ENCODE data around the gene TTLL12. TPM values are rescaled to one million over a fixed set of nuclear protein-coding genes. Genes with fewer than 3 reads are reported as not detected.

TTLL12 gene
- total RNA-seq, 2 experiments from 2014 or later = 115 to 118 TPM

GRCh38 chr22:43202756-43203410 is 15.9 kb upstream of the TTLL12 start:
- ChIA-PET CTCF (no interaction called here), POLR2A (interaction anchor here (0.6 kb wide), 1 partner anchor 183 kb away, joined by 3 read pairs; no protein-coding TSS in a partner anchor)

- CTCF ChIA-PET = interaction anchor here (0.6 kb wide), 1 partner anchor 1897 kb away, joined by 4 read pairs; no protein-coding TSS in a partner anchor
- POLR2A ChIA-PET = no interaction called here
These were observed 15.4 kb upstream of the TTLL12 start for GRCh38 chr22:43202326-43202725.

- POLR2A ChIA-PET = no interaction called here
These were observed 14.7 kb upstream of the TTLL12 start for GRCh38 chr22:43201486-43202219.

GRCh38 chr22:43200555-43200954 is 13.6 kb upstream of the TTLL12 start:
- ChIA-PET POLR2A (no interaction called here), CTCF (no interaction called here)

More at GRCh38 chr22:43201486-43202219, 14.7 kb upstream of the TTLL12 start:
- CTCF ChIA-PET = interaction anchor here (0.6 kb wide), 1 partner anchor 1897 kb away, joined by 4 read pairs; no protein-coding TSS in a partner anchor

- CTCF ChIA-PET = no interaction called here
- POLR2A ChIA-PET = no interaction called here
These were observed 13.1 kb upstream of the TTLL12 start for GRCh38 chr22:43200031-43200430.

- CTCF ChIA-PET = no interaction called here
- POLR2A ChIA-PET = no interaction called here
These were observed 12.6 kb upstream of the TTLL12 start for GRCh38 chr22:43199541-43199940.

GRCh38 chr22:43198936-43199335 is 12.0 kb upstream of the TTLL12 start:
- ChIA-PET POLR2A (no interaction called here), CTCF (no interaction called here)

GRCh38 chr22:43198126-43198525 is 11.2 kb upstream of the TTLL12 start:
- ChIA-PET POLR2A (no interaction called here), CTCF (no interaction called here)

GRCh38 chr22:43197271-43197941 is 10.5 kb upstream of the TTLL12 start:
- CTCF ChIA-PET = interaction anchor here (1.3 kb wide), 1 partner anchor 10 kb away, joined by 4 read pairs; no protein-coding TSS in a partner anchor
- POLR2A ChIA-PET = no interaction called here

- POLR2A ChIA-PET = no interaction called here
- CTCF ChIA-PET = interaction anchor here (0.6 kb wide), 1 partner anchor 66 kb away, joined by 4 read pairs; no protein-coding TSS in a partner anchor
These were observed 4.9 kb upstream of the TTLL12 start for GRCh38 chr22:43191831-43192230.

GRCh38 chr22:43188829-43189545 is 2.1 kb upstream of the TTLL12 start:
- POLR2A ChIA-PET = no interaction called here
- CTCF ChIA-PET = no interaction called here

- POLR2A ChIA-PET = interaction anchor here (0.6 to 1.6 kb wide), 7 partner anchors 13 to 1531 kb away, joined by 3 to 5 read pairs (median 4); partner anchors contain the start of genes MCAT, POLDIP3 and TSPO
These were observed 501 bp upstream of the TTLL12 start for GRCh38 chr22:43187171-43188099.

GRCh38 chr22:43185860-43186261 is 1.1 kb downstream of the TTLL12 start:
- ChIA-PET POLR2A (interaction anchor here (1.3 kb wide), 1 partner anchor 572 kb away, joined by 4 read pairs; the partner anchor contains the start of gene POLDIP3), CTCF (no interaction called here)

More at GRCh38 chr22:43187171-43188099, 501 bp upstream of the TTLL12 start:
- CTCF ChIA-PET = interaction anchor here (1.0 kb wide), 1 partner anchor 10 kb away, joined by 4 read pairs; no protein-coding TSS in a partner anchor

- ChIA-PET POLR2A (no interaction called here), CTCF (no interaction called here)
These were observed 3.2 kb downstream of the TTLL12 start for GRCh38 chr22:43183496-43184277.

GRCh38 chr22:43182726-43183125 is 4.2 kb downstream of the TTLL12 start:
- POLR2A ChIA-PET = no interaction called here
- CTCF ChIA-PET = no interaction called here

GRCh38 chr22:43182118-43182517 is 4.8 kb downstream of the TTLL12 start:
- POLR2A ChIA-PET = no interaction called here
- CTCF ChIA-PET = no interaction called here

- ChIA-PET CTCF (no interaction called here), POLR2A (no interaction called here)
These were observed 5.4 kb downstream of the TTLL12 start for GRCh38 chr22:43181321-43182076.
